ENCODE data around the gene PSMD11.

DNA sequence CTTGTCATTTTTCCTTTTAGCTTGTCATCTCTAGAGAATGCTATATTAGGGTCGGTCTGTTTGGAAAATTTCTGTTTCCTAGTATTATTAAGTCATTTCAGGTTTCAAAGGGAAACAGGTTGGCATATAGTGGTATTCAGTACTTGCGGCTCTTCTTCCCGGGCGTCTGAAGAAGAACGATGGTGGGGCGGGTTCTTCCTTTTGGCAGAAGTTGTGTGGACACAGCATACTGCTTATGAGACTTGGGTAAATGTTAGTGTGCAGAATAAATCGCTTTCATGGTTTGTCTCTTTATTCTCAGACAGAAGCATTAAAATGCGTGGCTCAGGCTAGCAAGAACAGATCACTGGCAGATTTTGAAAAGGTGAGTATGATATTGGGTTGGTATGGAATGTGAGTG is 32.9 kb downstream of the PSMD11 start:
- TF ChIP-seq ZFP3 (CRISPR knock-in tag; IDR thresholded peaks at IDR 0.05), result no peak
- no peak for TF ChIP-seq PATZ1 (CRISPR knock-in tag; IDR thresholded peaks at IDR 0.05; ENCODE audit: borderline replicate concordance)
- TF ChIP-seq, protein P1, sequence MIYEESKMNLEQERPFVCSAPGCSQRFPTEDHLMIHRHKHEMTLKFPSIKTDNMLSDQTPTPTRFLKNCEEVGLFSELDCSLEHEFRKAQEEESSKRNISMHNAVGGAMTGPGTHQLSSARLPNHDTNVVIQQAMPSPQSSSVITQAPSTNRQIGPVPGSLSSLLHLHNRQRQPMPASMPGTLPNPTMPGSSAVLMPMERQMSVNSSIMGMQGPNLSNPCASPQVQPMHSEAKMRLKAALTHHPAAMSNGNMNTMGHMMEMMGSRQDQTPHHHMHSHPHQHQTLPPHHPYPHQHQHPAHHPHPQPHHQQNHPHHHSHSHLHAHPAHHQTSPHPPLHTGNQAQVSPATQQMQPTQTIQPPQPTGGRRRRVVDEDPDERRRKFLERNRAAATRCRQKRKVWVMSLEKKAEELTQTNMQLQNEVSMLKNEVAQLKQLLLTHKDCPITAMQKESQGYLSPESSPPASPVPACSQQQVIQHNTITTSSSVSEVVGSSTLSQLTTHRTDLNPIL (CRISPR knock-in tag; IDR thresholded peaks at IDR 0.05; ENCODE audit: low read depth), result no peak
- no peak for TF ChIP-seq RARB (CRISPR knock-in tag; IDR thresholded peaks at IDR 0.05)
- no peak for TF ChIP-seq ARNTL (CRISPR knock-in tag; IDR thresholded peaks at IDR 0.05; ENCODE audit: borderline replicate concordance, low read depth)
- no peak for TF ChIP-seq PPARA (CRISPR knock-in tag; IDR thresholded peaks at IDR 0.05; ENCODE audit: borderline replicate concordance)
- no peak for TF ChIP-seq OSR1 (CRISPR knock-in tag; IDR thresholded peaks at IDR 0.05)
- TF ChIP-seq SNAI2 (CRISPR knock-in tag; IDR thresholded peaks at IDR 0.05), result no peak
- no peak for TF ChIP-seq ZNF8 (CRISPR knock-in tag; IDR thresholded peaks at IDR 0.05)
